A549 (cell line): ENCODE results near the gene COG5. TPM values are rescaled to one million over a fixed set of nuclear protein-coding genes. Genes with fewer than 3 reads are reported as not detected.

Experiments used
- ATAC-seq, 2 experiments: fragments of 200-7000 bp in 1 of 2; fragments of >200 bp in 1 of 2; cut with Nextera tagmentation in 1 of 2; cut with Tn5 transposase in 1 of 2; 3 replicates each; pipeline versions ENCODE4 v1.8.0 to v1.9.1; 2018 to 2020; ENCODE audit warnings: mild to moderate bottlenecking in 1 of 2, moderate library complexity in 1 of 2
- CTCF ChIA-PET: fragments of 300-600 bp; sonication (Branson Sonifier 250); formaldehyde crosslinking; extraction: SDS; loops from one replicate; lab custom pipeline; 2021; ENCODE audit warnings: antibody characterized with exemption, inconsistent platforms; lab: Yijun Ruan, JAX
- POLR2A ChIA-PET: fragments of 350-600 bp; formaldehyde crosslinking; extraction: SDS; loops from one replicate; lab custom pipeline; 2021; ENCODE audit warnings: antibody characterized with exemption, inconsistent platforms; lab: Yijun Ruan, JAX
- DNase-seq, 2 experiments: peaks; one replicate each; pipeline versions ENCODE4 v3.0.0 to v3.0.0-alpha.2; 2011 to 2016; ENCODE audit warnings: low read depth in 1 of 2, low spot score in 1 of 2
- FAIRE-seq: peaks from 2 replicates; lab custom pipeline; 2011; peaks lifted over from hg19 to GRCh38; lab: Jason Lieb, UNC
- H3K27ac ChIP-seq, 2 experiments: fragments of >200 bp; sonication (Bioruptor Twin); formaldehyde crosslinking; 3 replicates each; pipeline ENCODE4 v1.5.1; 2016 to 2017
- H3K4me1 ChIP-seq: fragments of >200 bp; sonication (Bioruptor Twin); formaldehyde crosslinking; 3 replicates; pipeline ENCODE4 v1.6.1; 2016
- H3K4me2 ChIP-seq: fragments of >200 bp; sonication (Bioruptor Twin); formaldehyde crosslinking; 3 replicates; pipeline ENCODE4 v1.6.1; 2016
- H3K4me3 ChIP-seq: fragments of >200 bp; sonication (Bioruptor Twin); formaldehyde crosslinking; 3 replicates; pipeline ENCODE4 v1.5.1; 2016
- H3K9me3 ChIP-seq: fragments of >200 bp; sonication (Bioruptor Twin); formaldehyde crosslinking; 3 replicates; pipeline ENCODE4 v1.6.1; 2016
- BHLHE40 ChIP-seq: IDR thresholded peaks from 2 replicates; pipeline ENCODE4 v1.6.1; 2012; ENCODE audit warnings: low read depth, low read length, inconsistent platforms
- CBX2 ChIP-seq: fragments of 200-600 bp; sonication (generic); IDR thresholded peaks from 2 replicates; pipeline ENCODE4 v1.6.1; 2016; ENCODE audit warnings: low read depth, mild to moderate bottlenecking, borderline replicate concordance
- CEBPB ChIP-seq, 2 experiments: fragments of >200 bp in 1 of 2; sonication (Bioruptor Twin) in 1 of 2; formaldehyde crosslinking in 1 of 2; IDR thresholded peaks; 2 replicates each; pipeline ENCODE4 v1.6.1; 2012 to 2016
- CHD2 ChIP-seq: fragments of 150-350 bp; IDR thresholded peaks from 2 replicates; pipeline ENCODE4 v1.6.1; 2014; ENCODE audit warnings: low read length; ENCODE audit not compliant: partially characterized antibody
- ESRRA ChIP-seq: fragments of 150-350 bp; IDR thresholded peaks from 2 replicates; pipeline ENCODE4 v1.6.1; 2014; ENCODE audit warnings: mild to moderate bottlenecking, low read length, borderline replicate concordance
- FOSB ChIP-seq: fragments of 250-450 bp; sonication (Bioruptor Pico); IDR thresholded peaks from 2 replicates; pipeline ENCODE4 v1.5.0; 2020; ENCODE audit warnings: mild to moderate bottlenecking, moderate library complexity
- FOXS1 ChIP-seq: fragments of 250-450 bp; sonication (Bioruptor Pico); IDR thresholded peaks from 2 replicates; pipeline ENCODE4 v1.5.0; 2020; ENCODE audit warnings: mild to moderate bottlenecking, moderate library complexity
- GATA3 ChIP-seq: IDR thresholded peaks from 2 replicates; pipeline ENCODE4 v1.6.1; 2012; ENCODE audit warnings: borderline replicate concordance
- HDAC2 ChIP-seq: fragments of 200-600 bp; sonication (generic); IDR thresholded peaks from 2 replicates; pipeline ENCODE4 v1.6.1; 2016
- HOXB13 ChIP-seq: fragments of 250-450 bp; sonication (Bioruptor Pico); IDR thresholded peaks from 2 replicates; pipeline ENCODE4 v1.5.0; 2020; ENCODE audit warnings: low read depth, mild to moderate bottlenecking, moderate library complexity
- KDM1A ChIP-seq: fragments of 200-600 bp; sonication (generic); IDR thresholded peaks from 2 replicates; pipeline ENCODE4 v1.6.1; 2016; ENCODE audit warnings: low read depth, mild to moderate bottlenecking
- KDM5A ChIP-seq: fragments of 200-600 bp; sonication (generic); IDR thresholded peaks from 2 replicates; pipeline ENCODE4 v1.6.1; 2016; ENCODE audit warnings: antibody characterized with exemption, mild to moderate bottlenecking
- PHF8 ChIP-seq: fragments of 200-600 bp; sonication (generic); IDR thresholded peaks from 2 replicates; pipeline ENCODE4 v1.6.1; 2016; ENCODE audit warnings: low read depth, mild to moderate bottlenecking, antibody characterized with exemption, moderate library complexity, borderline replicate concordance
- POLR2A ChIP-seq: IDR thresholded peaks from 2 replicates; pipeline ENCODE4 v1.6.1; 2012; ENCODE audit warnings: mild to moderate bottlenecking, low read length
- RAD21 ChIP-seq, 2 experiments: fragments of >200 bp in 1 of 2; sonication (Bioruptor Twin) in 1 of 2; formaldehyde crosslinking in 1 of 2; IDR thresholded peaks in 1 of 2; conservative IDR thresholded peaks in 1 of 2; 2 replicates in 1 of 2; 3 replicates in 1 of 2; pipeline ENCODE4 v1.6.1; 2012 to 2018; ENCODE audit warnings: inconsistent platforms in 1 of 2
- RNF2 ChIP-seq: fragments of 200-600 bp; sonication (generic); IDR thresholded peaks from 2 replicates; pipeline ENCODE4 v1.6.1; 2016; ENCODE audit warnings: low read depth, mild to moderate bottlenecking, antibody characterized with exemption, moderate library complexity, borderline replicate concordance
- SMC3 ChIP-seq: fragments of >200 bp; sonication (Bioruptor Twin); formaldehyde crosslinking; IDR thresholded peaks from 3 replicates; pipeline ENCODE4 v1.6.1; 2018; ENCODE audit warnings: inconsistent platforms
- SREBF2 ChIP-seq: fragments of 450-650 bp; IDR thresholded peaks from 2 replicates; pipeline ENCODE4 v1.6.1; 2014; ENCODE audit warnings: mild to moderate bottlenecking, moderate library complexity
- TP53 ChIP-seq: fragments of 250-450 bp; sonication (Bioruptor Pico); IDR thresholded peaks from 2 replicates; pipeline ENCODE4 v1.5.0; 2021; ENCODE audit warnings: mild to moderate bottlenecking, moderate library complexity
- ZC3H11A ChIP-seq: fragments of 450-650 bp; IDR thresholded peaks from 2 replicates; pipeline ENCODE4 v1.6.1; 2014; ENCODE audit warnings: antibody characterized with exemption, mild to moderate bottlenecking
- ZFP36 ChIP-seq: fragments of 450-650 bp; IDR thresholded peaks from 2 replicates; pipeline ENCODE4 v1.6.1; 2014; ENCODE audit warnings: borderline replicate concordance; ENCODE audit not compliant: partially characterized antibody
- ZSCAN20 ChIP-seq: fragments of 250-450 bp; sonication (Bioruptor Pico); IDR thresholded peaks from 2 replicates; pipeline ENCODE4 v1.8.0; 2022; ENCODE audit warnings: mild to moderate bottlenecking, moderate library complexity
- WGBS: methylation state at CpG from one replicate; pipeline ENCODE4 v1.1.6; 2017; ENCODE audit errors: missing lambda C conversion rate; 5-methylcytosine and 5-hydroxymethylcytosine counted together
- polyA plus RNA-seq, 4 experiments: library from polyadenylated mRNA; depleted of rRNA in 3 of 4; stranded (reverse); fragments of >200 nt; fragmentation: RNase III in 1 of 4; extraction: RNeasy Plus Mini Kit Qiagen cat#74134 plus additional on column Dnase treatment in 1 of 4; gene quantifications; 2 replicates in 3 of 4; 3 replicates in 1 of 4; pipeline ENCODE4 v1.2.3, GENCODE V29; 2011 to 2017
- TF ChIP-seq, protein P1 (sequence below): IDR thresholded peaks from 2 replicates; pipeline ENCODE4 v1.6.1; 2012
- TF ChIP-seq, protein P2 (sequence below): fragments of >200 bp; sonication (Bioruptor Twin); formaldehyde crosslinking; IDR thresholded peaks from 3 replicates; pipeline ENCODE4 v1.6.1; 2016
- TF ChIP-seq, protein P3 (sequence below): fragments of 250-450 bp; sonication (Bioruptor Pico); IDR thresholded peaks from 2 replicates; pipeline ENCODE4 v1.5.0; 2021; ENCODE audit warnings: mild to moderate bottlenecking, moderate library complexity, borderline replicate concordance

The COG5 gene
- polyA plus RNA-seq, 2 of the 4 experiments (the other 2 are of a cell fraction) = 22.5 to 44.0 TPM

DNA sequence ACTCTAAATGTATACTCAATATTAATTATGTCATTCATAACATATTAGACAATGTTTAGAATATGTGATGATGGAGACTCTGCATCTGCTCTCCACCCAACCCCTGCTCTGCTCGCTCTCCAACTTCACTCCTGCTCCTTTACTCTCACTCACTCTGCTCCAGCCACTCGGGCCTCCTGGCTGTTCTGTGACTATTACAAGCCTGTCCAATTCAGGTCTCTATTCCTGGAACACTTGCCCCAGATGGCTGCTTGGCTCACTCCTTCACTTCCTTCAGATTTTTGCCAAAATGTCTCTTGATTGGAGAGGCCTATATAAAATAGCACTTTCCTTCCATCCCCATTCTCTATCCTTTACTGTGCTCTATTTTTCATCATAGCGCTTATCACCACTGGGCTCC is 310.1 kb downstream of the COG5 start:
- WGBS = 84% methylated on average over 3 of the region's 3 CpGs
- FAIRE-seq = no peak

DNA sequence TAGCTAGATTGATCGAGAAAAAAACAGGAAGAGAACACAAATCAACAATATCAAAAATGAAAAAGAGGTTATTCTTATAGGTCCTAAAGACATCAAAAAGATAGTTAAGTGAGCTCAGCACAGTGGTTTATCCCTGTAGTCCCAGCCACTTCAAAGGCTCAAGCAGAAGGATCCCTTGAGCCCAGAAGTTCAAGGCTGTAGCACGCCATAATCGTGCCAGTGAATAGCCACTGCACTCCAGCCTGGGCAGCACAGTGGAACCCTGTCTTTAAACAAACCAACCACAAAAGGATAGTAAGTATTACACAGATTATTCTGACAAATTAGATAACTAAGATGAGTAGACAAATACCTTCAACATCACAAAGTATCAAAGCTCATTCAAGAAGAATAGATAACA is 311.8 kb downstream of the COG5 start:
- TF ChIP-seq KDM1A = no peak
- TF ChIP-seq POLR2A = no peak
- no peak for TF ChIP-seq FOXS1
- no peak for TF ChIP-seq HDAC2
- TF ChIP-seq, protein P1, sequence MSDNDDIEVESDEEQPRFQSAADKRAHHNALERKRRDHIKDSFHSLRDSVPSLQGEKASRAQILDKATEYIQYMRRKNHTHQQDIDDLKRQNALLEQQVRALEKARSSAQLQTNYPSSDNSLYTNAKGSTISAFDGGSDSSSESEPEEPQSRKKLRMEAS = no peak
- TF ChIP-seq HOXB13 (CRISPR knock-in tag) = no peak
- TF ChIP-seq, protein P2, sequence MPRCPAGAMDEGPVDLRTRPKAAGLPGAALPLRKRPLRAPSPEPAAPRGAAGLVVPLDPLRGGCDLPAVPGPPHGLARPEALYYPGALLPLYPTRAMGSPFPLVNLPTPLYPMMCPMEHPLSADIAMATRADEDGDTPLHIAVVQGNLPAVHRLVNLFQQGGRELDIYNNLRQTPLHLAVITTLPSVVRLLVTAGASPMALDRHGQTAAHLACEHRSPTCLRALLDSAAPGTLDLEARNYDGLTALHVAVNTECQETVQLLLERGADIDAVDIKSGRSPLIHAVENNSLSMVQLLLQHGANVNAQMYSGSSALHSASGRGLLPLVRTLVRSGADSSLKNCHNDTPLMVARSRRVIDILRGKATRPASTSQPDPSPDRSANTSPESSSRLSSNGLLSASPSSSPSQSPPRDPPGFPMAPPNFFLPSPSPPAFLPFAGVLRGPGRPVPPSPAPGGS = no peak
- TF ChIP-seq ESRRA = no peak
- TF ChIP-seq RAD21 (conservative IDR thresholded peaks at IDR 0.05 in 1 of 2, IDR thresholded peaks at IDR 0.05 in 1 of 2) = no peak
- no peak for TF ChIP-seq CHD2
- no peak for TF ChIP-seq CEBPB (IDR thresholded peaks at IDR 0.05)
- TF ChIP-seq PHF8 = no peak
- TF ChIP-seq TP53 (CRISPR knock-in tag) = no peak
- TF ChIP-seq ZFP36 = no peak
- ATAC-seq (no peak), DNase-seq (no peak), FAIRE-seq (no peak)
- POLR2A ChIA-PET = no interaction called here
- H3K27ac ChIP-seq = no peak overlapping the region
- H3K4me1 ChIP-seq = no peaks in the 10 kb centered on the region
- H3K4me2 ChIP-seq = no peak overlapping the region
- CTCF ChIA-PET = interaction anchor here (0.8 kb wide), 2 partner anchors 27 to 135 kb away, joined by 3 read pairs; no protein-coding TSS in a partner anchor
- WGBS = 93% methylated on average over 3 of the region's 3 CpGs
- no peaks in the 10 kb centered on the region for H3K9me3 ChIP-seq
- no peak overlapping the region for H3K4me3 ChIP-seq

More for the DNA sequence above, 310.1 kb downstream of the COG5 start:
- TF ChIP-seq CBX2 (no peak), GATA3 (no peak), FOSB (CRISPR knock-in tag) (no peak), SMC3 (no peak), BHLHE40 (no peak), KDM5A (no peak), RNF2 (no peak), KDM1A (no peak), SREBF2 (no peak), ZSCAN20 (CRISPR knock-in tag) (no peak), HOXB13 (CRISPR knock-in tag) (no peak), ZC3H11A (no peak)
- TF ChIP-seq, protein P1 = no peak
- TF ChIP-seq, protein P3, sequence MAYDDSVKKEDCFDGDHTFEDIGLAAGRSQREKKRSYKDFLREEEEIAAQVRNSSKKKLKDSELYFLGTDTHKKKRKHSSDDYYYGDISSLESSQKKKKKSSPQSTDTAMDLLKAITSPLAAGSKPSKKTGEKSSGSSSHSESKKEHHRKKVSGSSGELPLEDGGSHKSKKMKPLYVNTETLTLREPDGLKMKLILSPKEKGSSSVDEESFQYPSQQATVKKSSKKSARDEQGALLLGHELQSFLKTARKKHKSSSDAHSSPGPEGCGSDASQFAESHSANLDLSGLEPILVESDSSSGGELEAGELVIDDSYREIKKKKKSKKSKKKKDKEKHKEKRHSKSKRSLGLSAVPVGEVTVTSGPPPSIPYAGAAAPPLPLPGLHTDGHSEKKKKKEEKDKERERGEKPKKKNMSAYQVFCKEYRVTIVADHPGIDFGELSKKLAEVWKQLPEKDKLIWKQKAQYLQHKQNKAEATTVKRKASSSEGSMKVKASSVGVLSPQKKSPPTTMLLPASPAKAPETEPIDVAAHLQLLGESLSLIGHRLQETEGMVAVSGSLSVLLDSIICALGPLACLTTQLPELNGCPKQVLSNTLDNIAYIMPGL (CRISPR knock-in tag) = no peak
- ChIA-PET POLR2A (no interaction called here), CTCF (no interaction called here)
- Histone ChIP-seq H3K4me1 (no peaks in the 10 kb centered on the region), H3K4me3 (no peak overlapping the region), H3K4me2 (no peak overlapping the region), H3K27ac (no peak overlapping the region), H3K9me3 (no peaks in the 10 kb centered on the region)
- no peak for DNase-seq
- ATAC-seq = no peak
